Naive thymus-derived CD8-positive, alpha-beta T cell (primary cell): ENCODE results near the gene MAP7D1. TPM values are rescaled to one million over a fixed set of nuclear protein-coding genes. Genes with fewer than 3 reads are reported as not detected.

Source experiments
- ATAC-seq, 2 donors: fragments of 150-1000 bp; cut with Tn5 transposase in 1 of 2; sonication (Bioruptor Pico), chemical (Tn5 transposase) in 1 of 2; 1 replicate in 1 of 2; 2 replicates in 1 of 2; pipeline ENCODE4 v1.10.0; 2021; ENCODE audit warnings: mild to moderate bottlenecking in 2 of 2, moderate library complexity in 2 of 2
- POLR2A ChIA-PET: fragments of 350-600 bp; sonication (Branson Sonifier 250); formaldehyde crosslinking; loops from one replicate; lab custom pipeline; 2021; ENCODE audit warnings: antibody characterized with exemption; lab: Charles Lee
- DNase-seq, 10 donors: peaks; one replicate each; pipeline versions ENCODE4 v3.0.0 to v3.0.0-alpha.2; 2020 to 2022
- H3K27ac Mint-ChIP-seq, 10 donors: one replicate each; pipeline ENCODE4 v1.8.0; 2020 to 2022; ENCODE audit warnings: mild to moderate bottlenecking in 10 of 10, mixed read lengths in 10 of 10, moderate library complexity in 4 of 10, inconsistent platforms in 1 of 10
- H3K27me3 Mint-ChIP-seq, 5 donors: one replicate each; pipeline ENCODE4 v1.8.0; 2021 to 2022; ENCODE audit warnings: mixed read lengths in 5 of 5
- H3K36me3 Mint-ChIP-seq, 3 donors: one replicate each; pipeline ENCODE4 v1.8.0; 2020 to 2022; ENCODE audit warnings: mixed read lengths in 3 of 3, mild to moderate bottlenecking in 2 of 3, inconsistent platforms in 1 of 3
- H3K4me1 Mint-ChIP-seq, 4 donors: one replicate each; pipeline ENCODE4 v1.8.0; 2021 to 2022; ENCODE audit warnings: mixed read lengths in 4 of 4
- H3K4me3 Mint-ChIP-seq, 10 donors: one replicate each; pipeline ENCODE4 v1.8.0; 2020 to 2022; ENCODE audit warnings: mild to moderate bottlenecking in 10 of 10, mixed read lengths in 10 of 10, moderate library complexity in 6 of 10, inconsistent platforms in 1 of 10
- H3K9me3 Mint-ChIP-seq, 9 donors: one replicate each; pipeline ENCODE4 v1.8.0; 2020 to 2022; ENCODE audit warnings: mixed read lengths in 9 of 9, mild to moderate bottlenecking in 3 of 9, inconsistent platforms in 1 of 9, moderate library complexity in 1 of 9
- polyA plus RNA-seq, 3 donors: library from polyadenylated mRNA; unstranded; fragments of 300-500 nt; fragmentation: Illumina TruSeq; gene quantifications; one replicate each; pipeline ENCODE4 v1.2.3, GENCODE V29; 2021
- total RNA-seq, 8 experiments: library from RNA in 2 of 8; stranded (reverse) in 2 of 8; gene quantifications; one replicate each; pipeline ENCODE4 v1.2.3 and lab custom pipeline; 2021 to 2026

The MAP7D1 gene
- total and polyA plus RNA-seq, 5 experiments from 2014 or later: 13.3 to 275 (median 67.1) TPM

GRCh38 chr1:36143424-36143823 is 12.5 kb upstream of the MAP7D1 start:
- no peak overlapping the region for H3K4me3 Mint-ChIP-seq
- no peak for DNase-seq
- H3K4me1 Mint-ChIP-seq: peaks cover 24 to 61% (median 49%) of the 10 kb centered on the region in 4 donors
- no peaks in the 10 kb centered on the region for H3K9me3 Mint-ChIP-seq
- peak overlapping the region in 2 of 10 donors; percentile 3 to 74 for H3K27ac Mint-ChIP-seq
- POLR2A ChIA-PET: interaction anchor here (0.7 kb wide), 1 partner anchor 9 kb away, joined by 3 read pairs; no protein-coding TSS in a partner anchor
- H3K36me3 Mint-ChIP-seq: peaks cover 0 to 32% (median 0%) of the 10 kb centered on the region in 3 donors
- no peak for ATAC-seq
- no peaks in the 10 kb centered on the region for H3K27me3 Mint-ChIP-seq

- no peaks in the 10 kb centered on the region for H3K9me3 Mint-ChIP-seq
- H3K27ac Mint-ChIP-seq: peak overlapping the region in 2 of 10 donors; percentile 54 to 63
- POLR2A ChIA-PET: interaction anchor here (0.6 to 1.5 kb wide), 5 partner anchors 27 to 54 kb away, joined by 3 to 9 read pairs (median 3); no protein-coding TSS in a partner anchor
- H3K4me3 Mint-ChIP-seq: no peak overlapping the region
- no peak for ATAC-seq
- DNase-seq: no peak
- H3K36me3 Mint-ChIP-seq: peaks cover 0 to 25% (median 0%) of the 10 kb centered on the region in 3 donors
- no peaks in the 10 kb centered on the region for H3K27me3 Mint-ChIP-seq
- peaks cover 26 to 70% (median 55%) of the 10 kb centered on the region in 4 donors for H3K4me1 Mint-ChIP-seq
Observed at GRCh38 chr1:36144413-36144812, 11.5 kb upstream of the MAP7D1 start.

- Mint-ChIP-seq H3K27ac (peak overlapping the region; percentile 94 to 100 (median 99)), H3K4me1 (peaks cover 26 to 79% (median 70%) of the 10 kb centered on the region in 4 donors), H3K4me3 (peak overlapping the region; percentile 93 to 100 (median 98)), H3K27me3 (no peaks in the 10 kb centered on the region), H3K9me3 (no peaks in the 10 kb centered on the region), H3K36me3 (peaks cover 0 to 3% (median 0%) of the 10 kb centered on the region in 3 donors)
- no peak for ATAC-seq
- DNase-seq: no peak
- POLR2A ChIA-PET: interaction anchor here (0.6 to 10.1 kb wide), 20 partner anchors 9 to 220 kb away, joined by 3 to 227 read pairs (median 4); partner anchors contain the start of genes ADPRS, AGO3 and THRAP3
Observed at GRCh38 chr1:36148821-36149236, 7.1 kb upstream of the MAP7D1 start.

- no peaks in the 10 kb centered on the region for H3K27me3 Mint-ChIP-seq
- DNase-seq (peak; percentile 97 to 99 (median 99)), ATAC-seq (peak; percentile 91 to 95)
- H3K9me3 Mint-ChIP-seq: no peaks in the 10 kb centered on the region
- H3K36me3 Mint-ChIP-seq: peaks cover 0 to 3% (median 0%) of the 10 kb centered on the region in 3 donors
- POLR2A ChIA-PET: interaction anchor here (0.6 to 10.1 kb wide), 25 partner anchors 8 to 237 kb away, joined by 3 to 227 read pairs (median 4); partner anchors contain the start of genes ADPRS, AGO3, SH3D21 and THRAP3
- peak within 1 kb of the TSS; percentile 93 to 100 (median 98) for H3K4me3 Mint-ChIP-seq
- H3K4me1 Mint-ChIP-seq: peaks cover 29 to 81% (median 74%) of the 10 kb centered on the region in 4 donors
- peak within 1 kb of the TSS; percentile 94 to 100 (median 99) for H3K27ac Mint-ChIP-seq
Observed at GRCh38 chr1:36149237-36149972, 6.6 kb upstream of the MAP7D1 start, which contains the start of gene TRAPPC3. Gene TRAPPC3 (minus strand): TSS chr1:36149486. CDS start chr1:36149378, 108 bp downstream.

GRCh38 chr1:36149973-36150295 is 6.0 kb upstream of the MAP7D1 start:
- Mint-ChIP-seq H3K4me1 (peaks cover 33 to 82% (median 77%) of the 10 kb centered on the region in 4 donors), H3K36me3 (peaks cover 0 to 3% (median 0%) of the 10 kb centered on the region in 3 donors), H3K27me3 (no peaks in the 10 kb centered on the region), H3K4me3 (peak overlapping the region; percentile 93 to 100 (median 98)), H3K9me3 (no peaks in the 10 kb centered on the region), H3K27ac (peak overlapping the region; percentile 94 to 100 (median 99))
- POLR2A ChIA-PET: interaction anchor here (0.6 to 10.1 kb wide), 16 partner anchors 12 to 237 kb away, joined by 3 to 227 read pairs (median 6); partner anchors contain the start of genes ADPRS, AGO3, SH3D21 and THRAP3
- ATAC-seq: no peak
- DNase-seq: no peak

- peak overlapping the region; percentile 93 to 100 (median 98) for H3K4me3 Mint-ChIP-seq
- DNase-seq (peak; percentile 29 to 81 (median 40)), ATAC-seq (peak in 1 of 2 donors; percentile 29)
- H3K36me3 Mint-ChIP-seq: peaks cover 0 to 3% (median 0%) of the 10 kb centered on the region in 3 donors
- POLR2A ChIA-PET: interaction anchor here (0.6 to 10.1 kb wide), 14 partner anchors 11 to 236 kb away, joined by 3 to 227 read pairs (median 6); partner anchors contain the start of genes AGO3, SH3D21 and THRAP3
- no peaks in the 10 kb centered on the region for H3K27me3 Mint-ChIP-seq
- H3K9me3 Mint-ChIP-seq: no peaks in the 10 kb centered on the region
- H3K27ac Mint-ChIP-seq: peak overlapping the region; percentile 94 to 100 (median 99)
- H3K4me1 Mint-ChIP-seq: peaks cover 33 to 84% (median 81%) of the 10 kb centered on the region in 4 donors
Observed at GRCh38 chr1:36150296-36151133, 5.4 kb upstream of the MAP7D1 start.

- POLR2A ChIA-PET: interaction anchor here (1.1 to 10.1 kb wide), 6 partner anchors 10 to 156 kb away, joined by 3 to 227 read pairs (median 8); partner anchors contain the start of genes SH3D21 and THRAP3
- Mint-ChIP-seq H3K27ac (peak overlapping the region; percentile 95 to 100 (median 99)), H3K4me1 (peaks cover 33 to 85% (median 82%) of the 10 kb centered on the region in 4 donors), H3K9me3 (no peaks in the 10 kb centered on the region), H3K36me3 (peaks cover 0 to 3% (median 0%) of the 10 kb centered on the region in 3 donors), H3K27me3 (no peaks in the 10 kb centered on the region), H3K4me3 (peak overlapping the region; percentile 60 to 100 (median 98))
- no peak for DNase-seq
- ATAC-seq: no peak
Observed at GRCh38 chr1:36151134-36151844, 4.7 kb upstream of the MAP7D1 start.

GRCh38 chr1:36151845-36152203 is 4.1 kb upstream of the MAP7D1 start:
- H3K9me3 Mint-ChIP-seq: no peaks in the 10 kb centered on the region
- no peak for ATAC-seq

GRCh38 chr1:36153476-36153875 is 2.5 kb upstream of the MAP7D1 start:
- DNase-seq: no peak
- Mint-ChIP-seq H3K9me3 (no peaks in the 10 kb centered on the region), H3K4me3 (peak overlapping the region in 9 of 10 donors; percentile 27 to 95 (median 62)), H3K27ac (peak overlapping the region; percentile 89 to 99 (median 94)), H3K27me3 (no peaks in the 10 kb centered on the region), H3K4me1 (peaks cover 36 to 80% (median 76%) of the 10 kb centered on the region in 4 donors), H3K36me3 (peaks cover 0 to 2% (median 0%) of the 10 kb centered on the region in 3 donors)
- POLR2A ChIA-PET: interaction anchor here (0.6 to 10.1 kb wide), 4 partner anchors 8 to 213 kb away, joined by 4 to 227 read pairs (median 90); no protein-coding TSS in a partner anchor
- ATAC-seq: no peak

More at GRCh38 chr1:36151845-36152203, 4.1 kb upstream of the MAP7D1 start:
- DNase-seq: peak; percentile 29 to 76 (median 55)
- H3K27me3 Mint-ChIP-seq: no peaks in the 10 kb centered on the region
- POLR2A ChIA-PET: interaction anchor here (1.6 to 10.1 kb wide), 5 partner anchors 10 to 155 kb away, joined by 4 to 227 read pairs (median 9); partner anchors contain the start of genes SH3D21 and THRAP3
- peak overlapping the region; percentile 59 to 95 (median 78) for H3K4me3 Mint-ChIP-seq
- H3K36me3 Mint-ChIP-seq: peaks cover 0 to 1% (median 0%) of the 10 kb centered on the region in 3 donors
- peak overlapping the region; percentile 90 to 99 (median 95) for H3K27ac Mint-ChIP-seq
- H3K4me1 Mint-ChIP-seq: peaks cover 32 to 79% (median 79%) of the 10 kb centered on the region in 4 donors

GRCh38 chr1:36154335-36154734 is 1.6 kb upstream of the MAP7D1 start:
- Mint-ChIP-seq H3K4me1 (peaks cover 39 to 83% (median 74%) of the 10 kb centered on the region in 4 donors), H3K9me3 (no peaks in the 10 kb centered on the region), H3K36me3 (peaks cover 0 to 2% (median 0%) of the 10 kb centered on the region in 3 donors), H3K27me3 (no peaks in the 10 kb centered on the region), H3K4me3 (peak overlapping the region; percentile 73 to 95 (median 87)), H3K27ac (peak overlapping the region; percentile 90 to 99 (median 94))
- no peak for DNase-seq
- POLR2A ChIA-PET: interaction anchor here (1.5 to 10.1 kb wide), 5 partner anchors 9 to 69 kb away, joined by 4 to 227 read pairs (median 12); partner anchors contain the start of gene THRAP3
- ATAC-seq: no peak
